ENCODE results near the gene MFGE8.

MFGE8 gene, protein sequence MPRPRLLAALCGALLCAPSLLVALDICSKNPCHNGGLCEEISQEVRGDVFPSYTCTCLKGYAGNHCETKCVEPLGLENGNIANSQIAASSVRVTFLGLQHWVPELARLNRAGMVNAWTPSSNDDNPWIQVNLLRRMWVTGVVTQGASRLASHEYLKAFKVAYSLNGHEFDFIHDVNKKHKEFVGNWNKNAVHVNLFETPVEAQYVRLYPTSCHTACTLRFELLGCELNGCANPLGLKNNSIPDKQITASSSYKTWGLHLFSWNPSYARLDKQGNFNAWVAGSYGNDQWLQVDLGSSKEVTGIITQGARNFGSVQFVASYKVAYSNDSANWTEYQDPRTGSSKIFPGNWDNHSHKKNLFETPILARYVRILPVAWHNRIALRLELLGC

GRCh38 chr15:88913017-88913849, at the start of gene MFGE8:
TSS of gene MFGE8 (minus strand) at chr15:88913379. CDS start at chr15:88913319, 60 bp downstream.
- TF ChIP-seq CTCF (IDR thresholded peaks at IDR 0.05): no peak

DNA sequence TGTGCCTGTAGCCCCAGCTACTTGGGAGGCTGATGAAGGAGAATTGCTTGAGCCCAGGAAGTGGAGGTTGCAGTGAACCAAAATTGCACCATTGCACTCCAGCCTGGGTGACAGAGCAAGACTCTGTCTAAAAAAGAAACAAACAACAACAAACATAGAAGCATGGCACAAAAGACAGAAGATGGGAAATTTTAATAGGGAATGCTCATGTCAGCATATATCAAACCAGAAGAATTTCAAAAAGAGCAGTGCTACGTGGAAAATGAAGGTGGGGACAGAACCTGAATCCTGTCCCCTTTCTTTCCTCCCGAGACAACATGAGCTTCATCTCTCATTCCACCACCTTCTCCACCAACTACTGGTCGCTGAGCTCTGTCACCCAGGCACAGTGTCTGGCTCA, 46.3 kb upstream of the MFGE8 start:
- no peak for TF ChIP-seq CTCF (IDR thresholded peaks at IDR 0.05)

DNA sequence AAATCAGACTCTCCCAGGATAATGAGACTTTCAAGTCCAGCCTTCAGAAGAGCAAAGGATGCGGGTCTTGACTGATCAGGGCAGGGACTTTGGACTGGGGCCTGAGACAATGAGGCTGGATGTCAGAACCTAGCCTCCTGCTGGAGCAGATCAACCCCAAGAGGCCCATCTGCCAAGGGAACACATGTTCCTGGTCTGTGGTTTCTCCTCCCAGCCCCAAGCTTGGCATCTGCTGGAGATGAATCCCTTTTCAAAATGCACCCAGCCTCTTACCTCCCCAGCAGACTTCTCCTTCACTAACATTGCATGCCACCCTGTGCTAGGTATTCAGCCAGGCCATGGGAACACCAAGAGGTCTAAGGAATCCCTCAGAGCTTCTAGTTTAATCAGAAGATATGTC, 43.7 kb upstream of the MFGE8 start:
- TF ChIP-seq CTCF (IDR thresholded peaks at IDR 0.05): no peak

GRCh38 chr15:88956263-88956662, 43.1 kb upstream of the MFGE8 start:
- TF ChIP-seq CTCF (IDR thresholded peaks at IDR 0.05): no peak

DNA sequence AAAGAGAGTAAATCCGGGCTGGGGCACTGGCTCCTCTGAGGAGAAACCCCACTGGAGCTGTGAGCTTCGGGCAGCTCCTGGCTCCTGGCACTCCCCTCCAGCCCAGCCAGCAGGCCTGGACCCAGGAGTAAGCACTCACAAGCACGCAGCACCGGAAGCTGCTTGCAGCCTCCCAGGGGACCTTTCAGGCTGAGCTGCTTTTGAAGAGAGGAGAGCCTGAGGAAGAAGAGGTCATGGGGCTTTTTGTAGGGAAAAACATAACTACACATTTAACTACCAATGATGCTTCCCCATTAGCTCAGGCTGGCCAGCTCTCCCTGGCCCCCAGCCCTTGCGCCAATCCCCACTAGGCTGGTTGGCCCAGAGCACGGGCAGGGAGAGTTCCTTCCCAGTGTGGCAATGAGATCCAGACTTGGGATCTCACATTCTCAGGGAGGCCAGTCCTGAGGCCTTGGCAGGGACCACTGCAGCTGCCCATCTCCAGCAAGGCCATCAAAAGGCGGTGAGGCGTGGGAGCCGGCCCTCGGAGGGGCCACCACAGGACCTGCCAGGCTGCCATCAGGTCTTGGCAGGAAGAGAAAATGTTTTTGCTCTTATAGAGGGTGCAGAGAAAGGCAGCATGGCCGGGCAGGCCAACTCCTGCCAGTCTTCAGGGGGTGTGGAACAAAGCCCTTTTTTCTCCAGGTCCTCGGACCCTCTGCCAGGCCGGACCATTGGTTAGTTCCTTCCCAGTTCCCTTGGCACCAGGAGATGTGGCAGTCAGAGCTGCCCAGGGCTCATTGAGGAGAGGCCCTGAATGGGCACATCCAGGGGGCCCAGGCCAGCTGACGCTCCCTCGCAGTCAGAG, 41.5 kb upstream of the MFGE8 start:
- no peak for TF ChIP-seq CTCF (IDR thresholded peaks at IDR 0.05)

DNA sequence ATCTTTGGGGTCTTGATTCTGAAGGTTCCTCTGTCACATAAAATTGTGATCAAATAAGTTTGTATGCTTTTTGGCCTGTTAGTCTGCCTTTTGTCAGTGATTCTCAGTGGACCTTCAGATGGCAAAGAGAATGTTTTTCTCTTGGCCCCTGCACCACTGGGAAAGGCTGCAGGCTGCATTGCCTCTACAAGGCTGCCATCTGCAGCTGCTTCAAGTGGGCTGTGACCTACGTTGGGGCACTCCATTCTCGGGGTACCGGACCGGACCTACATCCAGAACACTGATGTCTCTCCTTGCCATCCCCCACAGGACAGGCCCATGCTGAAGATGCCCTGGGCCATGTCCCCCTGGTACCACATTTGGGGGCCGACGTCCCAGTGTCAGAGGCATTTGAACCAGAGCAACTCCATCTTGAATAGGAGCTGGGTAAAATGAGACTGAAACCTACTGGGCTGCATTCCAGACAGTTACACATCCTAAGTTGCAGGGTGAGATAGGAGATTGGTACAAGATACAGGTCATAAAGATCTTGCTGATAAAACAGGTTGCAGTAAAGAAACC, 37.5 kb upstream of the MFGE8 start:
- TF ChIP-seq CTCF (IDR thresholded peaks at IDR 0.05): no peak

Data from LNCAP (cell line).